Choroid plexus epithelial cell (primary cell): ENCODE measurements around the gene POLD2.

Experiments
- DNase-seq: peaks from one replicate; pipeline ENCODE4 v3.0.0-alpha.2; 2010; ENCODE audit warnings: low read depth
- H3K4me3 ChIP-seq: 2 replicates; pipeline ENCODE4 v1.5.1; 2011; ENCODE audit warnings: low read depth, mild to moderate bottlenecking, control low read depth, low read length, moderate library complexity
- TF ChIP-seq, protein P1 (sequence below): conservative IDR thresholded peaks from 2 replicates; pipeline ENCODE4 v1.5.1; 2011; ENCODE audit warnings: low read depth, mild to moderate bottlenecking, control low read depth, inconsistent platforms, low read length, moderate library complexity

POLD2 gene

DNA sequence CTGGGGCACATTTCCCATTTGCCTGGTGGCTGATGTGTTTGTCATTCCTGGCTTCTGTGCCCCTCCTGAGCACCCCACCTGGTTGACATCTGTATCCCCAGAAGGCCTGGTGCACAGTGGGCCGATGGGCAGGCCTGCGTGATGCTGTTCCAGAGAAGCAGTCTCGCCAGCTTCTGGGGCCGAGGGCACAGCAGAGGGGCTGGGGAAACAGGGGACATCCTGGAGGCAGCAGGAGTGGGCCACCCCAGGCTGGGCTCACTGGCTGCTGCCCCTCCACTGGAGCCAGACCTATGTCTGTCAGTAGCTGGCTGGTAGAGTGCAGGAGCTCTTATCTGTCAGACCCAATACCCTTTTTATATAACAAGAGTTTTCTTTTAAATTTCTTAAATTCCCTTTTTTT is 18.7 kb upstream of the POLD2 start:
- no peak for DNase-seq
- TF ChIP-seq, protein P1, sequence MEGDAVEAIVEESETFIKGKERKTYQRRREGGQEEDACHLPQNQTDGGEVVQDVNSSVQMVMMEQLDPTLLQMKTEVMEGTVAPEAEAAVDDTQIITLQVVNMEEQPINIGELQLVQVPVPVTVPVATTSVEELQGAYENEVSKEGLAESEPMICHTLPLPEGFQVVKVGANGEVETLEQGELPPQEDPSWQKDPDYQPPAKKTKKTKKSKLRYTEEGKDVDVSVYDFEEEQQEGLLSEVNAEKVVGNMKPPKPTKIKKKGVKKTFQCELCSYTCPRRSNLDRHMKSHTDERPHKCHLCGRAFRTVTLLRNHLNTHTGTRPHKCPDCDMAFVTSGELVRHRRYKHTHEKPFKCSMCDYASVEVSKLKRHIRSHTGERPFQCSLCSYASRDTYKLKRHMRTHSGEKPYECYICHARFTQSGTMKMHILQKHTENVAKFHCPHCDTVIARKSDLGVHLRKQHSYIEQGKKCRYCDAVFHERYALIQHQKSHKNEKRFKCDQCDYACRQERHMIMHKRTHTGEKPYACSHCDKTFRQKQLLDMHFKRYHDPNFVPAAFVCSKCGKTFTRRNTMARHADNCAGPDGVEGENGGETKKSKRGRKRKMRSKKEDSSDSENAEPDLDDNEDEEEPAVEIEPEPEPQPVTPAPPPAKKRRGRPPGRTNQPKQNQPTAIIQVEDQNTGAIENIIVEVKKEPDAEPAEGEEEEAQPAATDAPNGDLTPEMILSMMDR: no peak

GRCh38 chr7:44141221-44141850 is 18.0 kb upstream of the POLD2 start, which contains the start of gene MYL7:
TSS of gene MYL7 (minus strand) at chr7:44141332. CDS start at chr7:44141305, 27 bp downstream.
- no peak within 1 kb of the TSS for H3K4me3 ChIP-seq
- TF ChIP-seq, protein P1: no peak
- DNase-seq: no peak

More for the DNA sequence above, 18.7 kb upstream of the POLD2 start:
- H3K4me3 ChIP-seq: no peak overlapping the region

- TF ChIP-seq, protein P1: no peak
- DNase-seq: no peak
- H3K4me3 ChIP-seq: no peak overlapping the region
Measured at GRCh38 chr7:44140341-44140740, 17.0 kb upstream of the POLD2 start.

DNA sequence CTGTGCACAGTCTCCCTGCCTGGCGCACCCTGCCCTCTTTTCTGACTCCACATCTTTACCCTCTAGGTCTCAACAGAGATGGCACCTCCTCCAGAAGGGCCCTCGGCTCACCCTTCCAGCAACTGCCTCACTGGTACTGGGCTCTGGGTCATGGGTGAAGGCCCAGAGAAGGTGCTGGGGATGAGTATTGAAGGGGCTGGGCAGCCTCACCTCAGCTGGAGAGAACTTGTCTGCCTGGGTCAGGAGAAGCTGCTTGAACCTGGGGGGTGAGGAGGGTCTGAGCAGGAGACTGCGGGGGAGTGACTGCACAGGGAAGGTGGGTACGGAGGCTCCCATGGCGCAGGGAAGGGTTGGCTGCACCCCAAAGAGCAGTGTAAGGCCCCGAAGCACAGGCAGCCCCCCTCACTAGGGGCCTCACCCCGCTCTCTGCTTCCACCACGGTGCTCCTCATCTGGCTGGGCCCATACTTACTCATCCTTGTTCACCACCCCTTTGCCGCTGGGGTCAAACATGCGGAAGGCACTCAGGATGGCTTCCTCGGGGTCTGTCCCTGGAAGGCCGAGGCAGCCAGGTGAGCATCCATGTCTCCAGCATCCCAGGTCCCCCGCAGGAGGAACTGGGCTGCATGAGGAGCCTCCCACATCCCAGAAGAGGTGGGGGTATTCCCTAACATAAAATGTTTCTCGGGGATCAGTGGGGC is 16.1 kb upstream of the POLD2 start:
- DNase-seq: no peak
- no peak overlapping the region for H3K4me3 ChIP-seq
- TF ChIP-seq, protein P1: no peak

DNA sequence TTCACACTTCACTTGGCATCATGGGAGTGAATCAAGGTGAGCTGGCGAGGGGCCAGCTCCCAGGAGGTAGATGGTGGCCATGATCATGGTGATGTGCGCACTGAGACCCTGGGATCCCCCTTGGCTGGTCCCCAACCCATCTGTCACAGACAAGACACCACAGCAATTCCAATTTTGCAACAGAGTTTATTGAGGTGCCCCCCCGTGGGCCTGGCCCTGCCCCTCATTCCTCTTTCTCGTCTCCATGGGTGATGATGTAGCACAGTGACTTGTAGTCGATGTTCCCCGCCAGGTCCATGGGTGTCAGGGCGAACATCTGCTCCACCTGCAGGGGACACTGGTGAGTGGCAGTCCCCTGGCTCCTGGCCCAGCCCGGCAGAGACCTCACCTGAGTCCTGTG is 15.3 kb upstream of the POLD2 start:
- no peak for DNase-seq
- H3K4me3 ChIP-seq: no peak overlapping the region
- TF ChIP-seq, protein P1: no peak

- TF ChIP-seq, protein P1: no peak
- H3K4me3 ChIP-seq: no peak overlapping the region
- DNase-seq: no peak
Measured at GRCh38 chr7:44136731-44137130, 13.4 kb upstream of the POLD2 start.

DNA sequence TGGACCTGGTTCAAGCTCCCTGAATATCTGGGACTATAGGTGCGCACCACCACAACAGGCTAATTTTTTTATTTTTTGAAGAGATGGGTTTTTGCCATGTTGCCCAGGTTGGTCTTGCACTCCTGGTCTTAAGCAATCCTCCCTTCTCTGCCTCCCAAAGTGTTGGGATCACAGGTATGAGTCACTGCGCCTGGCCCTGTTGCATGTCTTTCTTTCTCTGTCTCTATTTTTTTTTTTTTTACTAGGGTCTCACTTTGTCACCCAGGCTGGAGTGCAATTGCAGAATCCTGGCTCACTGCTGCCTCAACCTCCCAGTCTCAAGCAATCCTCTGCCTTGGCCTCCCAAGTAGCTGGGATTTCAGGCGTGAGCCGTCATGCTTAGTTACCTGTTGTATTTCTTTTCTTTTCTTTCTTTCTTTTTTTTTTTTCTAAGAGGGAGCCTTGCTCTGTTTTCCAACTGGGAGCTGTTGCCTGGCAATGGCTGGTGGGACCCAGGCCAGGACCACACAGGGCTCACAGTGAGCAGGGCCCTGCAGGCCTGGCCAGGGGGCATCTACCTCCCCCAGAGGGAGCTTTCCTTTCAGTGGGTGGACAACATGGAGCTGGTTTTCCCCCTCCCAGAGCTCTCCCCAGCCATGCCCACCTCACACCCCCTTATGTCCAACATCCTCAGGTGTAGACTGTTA is 11.7 kb upstream of the POLD2 start:
- TF ChIP-seq, protein P1: no peak
- H3K4me3 ChIP-seq: no peak overlapping the region
- no peak for DNase-seq
